MCF 10A (cell line): ENCODE results near the gene CRCP. TPM values are rescaled to one million over a fixed set of nuclear protein-coding genes. Genes with fewer than 3 reads are reported as not detected.

Experiments
- BruUV-seq: library from RNA; stranded (reverse); fragments of 400-500 nt; replicated peaks from 2 replicates; lab custom pipeline; 2021; lab: Mats Ljungman, UMichigan
- CTCF ChIA-PET: fragments of 300-600 bp; sonication (Branson Sonifier 250); formaldehyde crosslinking; extraction: SDS; loops from one replicate; lab custom pipeline; 2021; ENCODE audit warnings: antibody characterized with exemption, inconsistent platforms; lab: Yijun Ruan, JAX
- POLR2A ChIA-PET: fragments of 300-600, 350-650 bp; sonication (Branson Sonifier 250); formaldehyde crosslinking; extraction: SDS; loops from one replicate; lab custom pipeline; 2020; ENCODE audit warnings: antibody characterized with exemption, inconsistent platforms; lab: Yijun Ruan, JAX
- DNase-seq: peaks from one replicate; pipeline ENCODE4 v3.0.0-alpha.2; 2018; ENCODE audit not compliant: unreplicated experiment
- H3K27ac Mint-ChIP-seq: one replicate; pipeline ENCODE4 v1.8.0; 2022; ENCODE audit warnings: mild to moderate bottlenecking, low read depth, mixed read lengths; ENCODE audit not compliant: unreplicated experiment
- H3K27me3 Mint-ChIP-seq: one replicate; pipeline ENCODE4 v1.8.0; 2022; ENCODE audit warnings: mixed read lengths; ENCODE audit not compliant: insufficient read depth, unreplicated experiment
- H3K36me3 Mint-ChIP-seq: one replicate; pipeline ENCODE4 v1.8.0; 2022; ENCODE audit warnings: mild to moderate bottlenecking, moderate library complexity, mixed read lengths; ENCODE audit not compliant: insufficient read depth, unreplicated experiment
- H3K4me1 Mint-ChIP-seq: one replicate; pipeline ENCODE4 v1.8.0; 2022; ENCODE audit warnings: mixed read lengths; ENCODE audit not compliant: insufficient read depth, unreplicated experiment
- H3K4me3 Mint-ChIP-seq: one replicate; pipeline ENCODE4 v1.8.0; 2022; ENCODE audit warnings: mild to moderate bottlenecking, moderate library complexity, mixed read lengths; ENCODE audit not compliant: unreplicated experiment
- H3K9me3 Mint-ChIP-seq: one replicate; pipeline ENCODE4 v1.8.0; 2022; ENCODE audit warnings: mixed read lengths; ENCODE audit not compliant: unreplicated experiment
- CTCF ChIP-seq: fragments of 200-600 bp; IDR thresholded peaks from one replicate; pipeline ENCODE4 v1.8.0; 2022; ENCODE audit warnings: antibody characterized with exemption, mild to moderate bottlenecking; ENCODE audit not compliant: unreplicated experiment
- intact Hi-C: fragments of 100-400 bp; cut with micrococcal nuclease; formaldehyde crosslinking; loops from 2 replicates; pipeline ENCODE4 v1.14.1; 2022
- total RNA-seq: library from RNA; stranded (reverse); gene quantifications from 2 replicates; pipeline ENCODE4 v1.2.3, GENCODE V29; 2022

Gene CRCP
- total RNA-seq, 1 experiment from 2014 or later, result 39.8 TPM

GRCh38 chr7:66186991-66187390, 72.3 kb downstream of the CRCP start:
- intact Hi-C loops, result no loop called here
- H3K36me3 Mint-ChIP-seq, result no peaks in the 10 kb centered on the region
- no peak for DNase-seq
- ChIA-PET POLR2A (no interaction called here), CTCF (interaction anchor here (0.6 to 0.9 kb wide), 3 partner anchors 17 to 64 kb away, joined by 3 to 4 read pairs (median 3); no protein-coding TSS in a partner anchor)
- BruUV-seq, result no TSS peak
- H3K27me3 Mint-ChIP-seq, result no peaks in the 10 kb centered on the region
- H3K4me1 Mint-ChIP-seq, result no peaks in the 10 kb centered on the region
- no peaks in the 10 kb centered on the region for H3K9me3 Mint-ChIP-seq
- no peak overlapping the region for H3K4me3 Mint-ChIP-seq
- H3K27ac Mint-ChIP-seq, result no peak overlapping the region
- no peak for TF ChIP-seq CTCF

- H3K27ac Mint-ChIP-seq, result no peak overlapping the region
- no peaks in the 10 kb centered on the region for H3K27me3 Mint-ChIP-seq
- H3K9me3 Mint-ChIP-seq, result no peaks in the 10 kb centered on the region
- no peak for DNase-seq
- intact Hi-C loops, result no loop called here
- no peak overlapping the region for H3K4me3 Mint-ChIP-seq
- POLR2A ChIA-PET, result no interaction called here
- BruUV-seq, result no TSS peak
- no peaks in the 10 kb centered on the region for H3K4me1 Mint-ChIP-seq
- TF ChIP-seq CTCF, result no peak
- CTCF ChIA-PET, result interaction anchor here (0.6 to 0.7 kb wide), 3 partner anchors 9 to 165 kb away, joined by 3 to 5 read pairs (median 3); no protein-coding TSS in a partner anchor
- H3K36me3 Mint-ChIP-seq, result no peaks in the 10 kb centered on the region
These were observed 73.3 kb downstream of the CRCP start for GRCh38 chr7:66187905-66188304.

GRCh38 chr7:66188645-66189044, 74.0 kb downstream of the CRCP start:
- Mint-ChIP-seq H3K4me3 (no peak overlapping the region), H3K4me1 (peaks cover 6% of the 10 kb centered on the region), H3K36me3 (no peaks in the 10 kb centered on the region), H3K27me3 (no peaks in the 10 kb centered on the region), H3K9me3 (no peaks in the 10 kb centered on the region), H3K27ac (no peak overlapping the region)
- POLR2A ChIA-PET, result no interaction called here
- BruUV-seq, result no TSS peak
- CTCF ChIA-PET, result interaction anchor here (0.6 to 0.7 kb wide), 2 partner anchors 9 to 164 kb away, joined by 3 to 5 read pairs; no protein-coding TSS in a partner anchor
- intact Hi-C loops, result no loop called here
- DNase-seq, result no peak
- TF ChIP-seq CTCF, result no peak

- DNase-seq, result no peak
- no peaks in the 10 kb centered on the region for H3K27me3 Mint-ChIP-seq
- TF ChIP-seq CTCF, result no peak
- H3K4me3 Mint-ChIP-seq, result no peak overlapping the region
- H3K4me1 Mint-ChIP-seq, result peaks cover 8% of the 10 kb centered on the region
- H3K36me3 Mint-ChIP-seq, result no peaks in the 10 kb centered on the region
- H3K9me3 Mint-ChIP-seq, result no peaks in the 10 kb centered on the region
- H3K27ac Mint-ChIP-seq, result no peak overlapping the region
- BruUV-seq, result no TSS peak
- ChIA-PET POLR2A (no interaction called here), CTCF (no interaction called here)
- intact Hi-C loops, result no loop called here
These were observed 75.3 kb downstream of the CRCP start for GRCh38 chr7:66189695-66190503.
